HepG2 (cell line): ENCODE measurements around the gene TREML1. TPM values are rescaled to one million over a fixed set of nuclear protein-coding genes. Genes with fewer than 3 reads are reported as not detected.

Source experiments
- ATAC-seq: fragments of 200-7000 bp; cut with Tn5 transposase; 3 replicates; pipeline ENCODE4 v1.9.1; 2020; ENCODE audit warnings: mild to moderate bottlenecking, moderate library complexity
- BruUV-seq: library from RNA; stranded (reverse); fragments of 400-500 nt; replicated peaks from 2 replicates; lab custom pipeline; 2021; lab: Mats Ljungman, UMichigan
- CTCF ChIA-PET: fragments of 300-600 bp; formaldehyde crosslinking; extraction: SDS; loops from one replicate; lab custom pipeline; 2021; ENCODE audit warnings: low total read pairs, inconsistent platforms, low intra/inter-chr PET ratio; lab: Yijun Ruan, JAX
- POLR2A ChIA-PET: fragments of 350-600 bp; sonication (Branson Sonifier 250); formaldehyde crosslinking; loops from one replicate; lab custom pipeline; 2020; ENCODE audit warnings: antibody characterized with exemption, inconsistent platforms; lab: Yijun Ruan, JAX
- DNase-seq: peaks from one replicate; pipeline ENCODE4 v3.0.0-alpha.2; 2015; ENCODE audit warnings: low spot score
- FAIRE-seq: peaks from 3 replicates; lab custom pipeline; 2011; peaks lifted over from hg19 to GRCh38; lab: Jason Lieb, UNC
- H2AFZ ChIP-seq: one replicate; pipeline ENCODE4 v1.6.1; 2011; ENCODE audit warnings: low read length, inconsistent platforms
- H3K27ac ChIP-seq: fragments of 300-600 bp; 3 replicates; pipeline ENCODE4 v1.8.0; 2011; ENCODE audit warnings: mixed run types, mild to moderate bottlenecking, mixed read lengths, low read length, inconsistent platforms; ENCODE audit not compliant: insufficient read depth; ENCODE audit errors: extremely low read length
- H3K27me3 ChIP-seq, 2 experiments: fragments of 200-600 bp in 1 of 2; 2 replicates in 1 of 2; 3 replicates in 1 of 2; pipeline versions ENCODE4 v1.6.0 to v1.8.0; 2011; ENCODE audit warnings: low read length in 2 of 2, mild to moderate bottlenecking in 2 of 2, moderate library complexity in 2 of 2, inconsistent platforms in 1 of 2; ENCODE audit not compliant: insufficient read depth in 2 of 2, control insufficient read depth in 1 of 2
- H3K36me3 ChIP-seq, 2 experiments: fragments of 200-600 bp in 1 of 2; replicated peaks in 1 of 2; 2 replicates in 1 of 2; 3 replicates in 1 of 2; pipeline versions ENCODE4 v1.5.1 to v1.8.0; 2011; ENCODE audit warnings: low read length in 2 of 2, inconsistent platforms in 1 of 2; ENCODE audit not compliant: insufficient read depth in 2 of 2, control insufficient read depth in 1 of 2
- H3K4me1 ChIP-seq: 2 replicates; pipeline ENCODE4 v1.5.1; 2012; ENCODE audit warnings: low read length, inconsistent platforms; ENCODE audit not compliant: insufficient read depth
- H3K4me2 ChIP-seq: 2 replicates; pipeline ENCODE4 v1.6.0; 2011; ENCODE audit warnings: low read depth, low read length, inconsistent platforms
- H3K4me3 ChIP-seq, 3 experiments: fragments of 200-600 bp in 1 of 3; sonication (generic), shearing (Covaris generic) in 1 of 3; replicated peaks in 1 of 3; 2 replicates each; pipeline ENCODE4 v1.5.1; 2011 to 2016; ENCODE audit warnings: low read length in 3 of 3, inconsistent platforms in 2 of 3, low read depth in 2 of 3, mild to moderate bottlenecking in 2 of 3, control low read depth in 1 of 3, mixed read lengths in 1 of 3; ENCODE audit not compliant: insufficient read depth in 1 of 3
- H3K79me2 ChIP-seq: one replicate; pipeline ENCODE4 v1.6.1; 2011; ENCODE audit warnings: low read length, inconsistent platforms; ENCODE audit not compliant: insufficient read depth
- H3K9ac ChIP-seq: 2 replicates; pipeline ENCODE4 v1.6.0; 2011; ENCODE audit warnings: mild to moderate bottlenecking, low read depth, low read length, inconsistent platforms; ENCODE audit not compliant: insufficient read depth
- H3K9me3 ChIP-seq: 2 replicates; pipeline ENCODE4 v1.5.1; 2012; ENCODE audit warnings: mild to moderate bottlenecking, low read length
- H4K20me1 ChIP-seq: 2 replicates; pipeline ENCODE4 v1.6.0; 2011; ENCODE audit warnings: inconsistent platforms, mild to moderate bottlenecking, low read length, moderate library complexity; ENCODE audit not compliant: insufficient read depth
- CENPX ChIP-seq: sonication (generic); formaldehyde crosslinking; IDR thresholded peaks from 2 replicates; pipeline ENCODE4 v1.9.0; 2021; ENCODE audit warnings: mild to moderate bottlenecking, missing genetic modification reagents, moderate library complexity
- GFI1 ChIP-seq: sonication (generic); formaldehyde crosslinking; IDR thresholded peaks from 2 replicates; pipeline ENCODE4 v1.5.0; 2020; ENCODE audit warnings: missing genetic modification reagents, mild to moderate bottlenecking, borderline replicate concordance
- RORA ChIP-seq: sonication (generic); formaldehyde crosslinking; IDR thresholded peaks from 2 replicates; pipeline ENCODE4 v1.5.0; 2020; ENCODE audit warnings: mild to moderate bottlenecking, missing genetic modification reagents, moderate library complexity
- TP53 ChIP-seq: sonication (generic); formaldehyde crosslinking; conservative IDR thresholded peaks from 2 replicates; pipeline ENCODE4 v1.4.0; 2020; ENCODE audit warnings: missing genetic modification reagents
- ZIK1 ChIP-seq: sonication (generic); formaldehyde crosslinking; IDR thresholded peaks from 2 replicates; pipeline ENCODE4 v1.5.0; 2020; ENCODE audit warnings: mild to moderate bottlenecking, low read depth, missing genetic modification reagents, borderline replicate concordance
- ZNF160 ChIP-seq: sonication (generic); formaldehyde crosslinking; IDR thresholded peaks from 2 replicates; pipeline ENCODE4 v1.8.0; 2022; ENCODE audit warnings: mild to moderate bottlenecking, inconsistent platforms, missing genetic modification reagents
- ZNF3 ChIP-seq: IDR thresholded peaks from 2 replicates; pipeline ENCODE4 v1.7.0; 2017; ENCODE audit warnings: inconsistent platforms
- ZNF317 ChIP-seq: sonication (generic); formaldehyde crosslinking; IDR thresholded peaks from 2 replicates; pipeline ENCODE4 v1.5.0; 2020; ENCODE audit warnings: mild to moderate bottlenecking, missing genetic modification reagents
- WGBS: methylation state at CpG from one replicate; pipeline ENCODE4 v1.1.6; 2017; ENCODE audit warnings: low lambda C conversion rate; 5-methylcytosine and 5-hydroxymethylcytosine counted together
- in situ Hi-C: cut with HindIII; loops from 2 replicates; pipeline ENCODE4 v1.10.0; 2017; ENCODE audit warnings: low pct_unique_long_range_greater_than_20kb; ENCODE audit not compliant: extremely low pct_ligation_motif_present
- intact Hi-C: fragments of 100-400 bp; cut with micrococcal nuclease; formaldehyde crosslinking; loops from one replicate; pipeline ENCODE4 v1.10.0; 2022; ENCODE audit not compliant: unreplicated experiment
- polyA plus RNA-seq, 8 experiments: library from polyadenylated mRNA; depleted of rRNA in 3 of 8; stranded (reverse) in 7 of 8; unstranded in 1 of 8; fragments of >200 nt; fragmentation: Illumina TruSeq in 4 of 8; extraction: Trizol in 4 of 8; gene quantifications; 2 replicates each; pipeline versions ENCODE4 v1.2.1 to v1.2.3, GENCODE V29; 2011 to 2016; ENCODE audit warnings: low read depth in 4 of 8, missing spikeins in 1 of 8, mixed read lengths in 1 of 8; ENCODE audit not compliant: insufficient read depth in 1 of 8
- total RNA-seq, 5 experiments: library from RNA; depleted of rRNA; stranded (reverse); fragments of >200 nt; fragmentation: Illumina TruSeq; extraction: Trizol; gene quantifications; 2 replicates each; pipeline ENCODE4 v1.2.3, GENCODE V29; 2016; ENCODE audit warnings: low read depth in 1 of 5
- TF ChIP-seq, protein P1 (sequence below): sonication (generic); formaldehyde crosslinking; IDR thresholded peaks from 2 replicates; pipeline ENCODE4 v1.4.0; 2020; ENCODE audit warnings: mild to moderate bottlenecking, missing genetic modification reagents
- TF ChIP-seq, protein P2 (sequence below): sonication (generic); formaldehyde crosslinking; conservative IDR thresholded peaks from 2 replicates; pipeline ENCODE4 v1.4.0; 2020; ENCODE audit warnings: mild to moderate bottlenecking, missing genetic modification reagents, moderate library complexity
- TF ChIP-seq, protein P3 (sequence below): sonication (generic); formaldehyde crosslinking; IDR thresholded peaks from 2 replicates; pipeline ENCODE4 v1.5.0; 2020; ENCODE audit warnings: mild to moderate bottlenecking, missing genetic modification reagents, borderline replicate concordance
- TF ChIP-seq, protein P4 (sequence below): sonication (generic); formaldehyde crosslinking; IDR thresholded peaks from 2 replicates; pipeline ENCODE4 v1.4.0; 2020; ENCODE audit warnings: low read depth, missing genetic modification reagents

The TREML1 gene
- total and polyA plus RNA-seq, 2 of the 13 experiments (the other 11 are each of a cell fraction or from before 2014, with no cell fraction given) = not detected

DNA sequence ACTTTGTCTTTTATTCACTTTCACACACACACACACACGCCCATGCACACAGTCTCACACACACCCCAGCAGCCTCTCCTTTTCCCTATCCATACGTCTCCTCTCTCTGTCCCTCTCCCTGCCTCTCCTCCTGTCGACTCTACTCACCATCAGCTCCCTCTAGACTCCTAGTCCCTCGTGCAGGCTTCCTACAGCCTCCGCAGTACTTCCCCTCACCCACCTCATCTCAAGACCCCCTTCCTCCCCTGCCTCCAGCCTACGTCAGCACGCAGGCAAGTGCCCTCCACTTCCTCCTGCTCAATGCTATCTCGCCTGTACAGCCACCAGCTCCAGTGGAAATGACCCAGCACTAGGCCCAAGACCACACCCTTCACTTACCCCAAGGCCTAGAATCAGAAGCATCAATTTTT is 47.6 kb upstream of the TREML1 start:
- BruUV-seq = no TSS peak
- in situ Hi-C loops = no loop called here
- Histone ChIP-seq H3K27me3 (peaks cover 0 to 5% of the 10 kb centered on the region in 2 experiments; a peak in 2 of 5 replicates), H3K9me3 (no peaks in the 10 kb centered on the region), H3K4me1 (no peaks in the 10 kb centered on the region), H3K36me3 (no peaks in the 10 kb centered on the region), H3K4me3 (no peak overlapping the region), H2AFZ (no peak overlapping the region), H3K27ac (no peak overlapping the region), H3K79me2 (no peaks in the 10 kb centered on the region), H3K9ac (no peak overlapping the region), H3K4me2 (no peak overlapping the region), H4K20me1 (no peaks in the 10 kb centered on the region)
- ATAC-seq (no peak; the same call in 2 of the 3 replicates), FAIRE-seq (no peak), DNase-seq (no peak)
- intact Hi-C loops = no loop called here
- whole genome bisulfite sequencing = 26% methylated on average over 8 of the region's 8 CpGs
- ChIA-PET CTCF (no interaction called here), POLR2A (no interaction called here)
- TF ChIP-seq, protein P1, sequence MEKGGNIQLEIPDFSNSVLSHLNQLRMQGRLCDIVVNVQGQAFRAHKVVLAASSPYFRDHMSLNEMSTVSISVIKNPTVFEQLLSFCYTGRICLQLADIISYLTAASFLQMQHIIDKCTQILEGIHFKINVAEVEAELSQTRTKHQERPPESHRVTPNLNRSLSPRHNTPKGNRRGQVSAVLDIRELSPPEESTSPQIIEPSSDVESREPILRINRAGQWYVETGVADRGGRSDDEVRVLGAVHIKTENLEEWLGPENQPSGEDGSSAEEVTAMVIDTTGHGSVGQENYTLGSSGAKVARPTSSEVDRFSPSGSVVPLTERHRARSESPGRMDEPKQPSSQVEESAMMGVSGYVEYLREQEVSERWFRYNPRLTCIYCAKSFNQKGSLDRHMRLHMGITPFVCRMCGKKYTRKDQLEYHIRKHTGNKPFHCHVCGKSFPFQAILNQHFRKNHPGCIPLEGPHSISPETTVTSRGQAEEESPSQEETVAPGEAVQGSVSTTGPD (CRISPR knock-in tag) = no peak
- TF ChIP-seq RORA (no peak), ZNF317 (CRISPR knock-in tag) (no peak), TP53 (CRISPR knock-in tag) (no peak), CENPX (no peak), GFI1 (CRISPR knock-in tag) (no peak), ZIK1 (CRISPR knock-in tag) (no peak), ZNF160 (CRISPR knock-in tag) (no peak), ZNF3 (no peak)
- TF ChIP-seq, protein P2, sequence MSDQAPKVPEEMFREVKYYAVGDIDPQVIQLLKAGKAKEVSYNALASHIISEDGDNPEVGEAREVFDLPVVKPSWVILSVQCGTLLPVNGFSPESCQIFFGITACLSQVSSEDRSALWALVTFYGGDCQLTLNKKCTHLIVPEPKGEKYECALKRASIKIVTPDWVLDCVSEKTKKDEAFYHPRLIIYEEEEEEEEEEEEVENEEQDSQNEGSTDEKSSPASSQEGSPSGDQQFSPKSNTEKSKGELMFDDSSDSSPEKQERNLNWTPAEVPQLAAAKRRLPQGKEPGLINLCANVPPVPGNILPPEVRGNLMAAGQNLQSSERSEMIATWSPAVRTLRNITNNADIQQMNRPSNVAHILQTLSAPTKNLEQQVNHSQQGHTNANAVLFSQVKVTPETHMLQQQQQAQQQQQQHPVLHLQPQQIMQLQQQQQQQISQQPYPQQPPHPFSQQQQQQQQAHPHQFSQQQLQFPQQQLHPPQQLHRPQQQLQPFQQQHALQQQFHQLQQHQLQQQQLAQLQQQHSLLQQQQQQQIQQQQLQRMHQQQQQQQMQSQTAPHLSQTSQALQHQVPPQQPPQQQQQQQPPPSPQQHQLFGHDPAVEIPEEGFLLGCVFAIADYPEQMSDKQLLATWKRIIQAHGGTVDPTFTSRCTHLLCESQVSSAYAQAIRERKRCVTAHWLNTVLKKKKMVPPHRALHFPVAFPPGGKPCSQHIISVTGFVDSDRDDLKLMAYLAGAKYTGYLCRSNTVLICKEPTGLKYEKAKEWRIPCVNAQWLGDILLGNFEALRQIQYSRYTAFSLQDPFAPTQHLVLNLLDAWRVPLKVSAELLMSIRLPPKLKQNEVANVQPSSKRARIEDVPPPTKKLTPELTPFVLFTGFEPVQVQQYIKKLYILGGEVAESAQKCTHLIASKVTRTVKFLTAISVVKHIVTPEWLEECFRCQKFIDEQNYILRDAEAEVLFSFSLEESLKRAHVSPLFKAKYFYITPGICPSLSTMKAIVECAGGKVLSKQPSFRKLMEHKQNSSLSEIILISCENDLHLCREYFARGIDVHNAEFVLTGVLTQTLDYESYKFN (CRISPR knock-in tag) = no peak
- TF ChIP-seq, protein P3, sequence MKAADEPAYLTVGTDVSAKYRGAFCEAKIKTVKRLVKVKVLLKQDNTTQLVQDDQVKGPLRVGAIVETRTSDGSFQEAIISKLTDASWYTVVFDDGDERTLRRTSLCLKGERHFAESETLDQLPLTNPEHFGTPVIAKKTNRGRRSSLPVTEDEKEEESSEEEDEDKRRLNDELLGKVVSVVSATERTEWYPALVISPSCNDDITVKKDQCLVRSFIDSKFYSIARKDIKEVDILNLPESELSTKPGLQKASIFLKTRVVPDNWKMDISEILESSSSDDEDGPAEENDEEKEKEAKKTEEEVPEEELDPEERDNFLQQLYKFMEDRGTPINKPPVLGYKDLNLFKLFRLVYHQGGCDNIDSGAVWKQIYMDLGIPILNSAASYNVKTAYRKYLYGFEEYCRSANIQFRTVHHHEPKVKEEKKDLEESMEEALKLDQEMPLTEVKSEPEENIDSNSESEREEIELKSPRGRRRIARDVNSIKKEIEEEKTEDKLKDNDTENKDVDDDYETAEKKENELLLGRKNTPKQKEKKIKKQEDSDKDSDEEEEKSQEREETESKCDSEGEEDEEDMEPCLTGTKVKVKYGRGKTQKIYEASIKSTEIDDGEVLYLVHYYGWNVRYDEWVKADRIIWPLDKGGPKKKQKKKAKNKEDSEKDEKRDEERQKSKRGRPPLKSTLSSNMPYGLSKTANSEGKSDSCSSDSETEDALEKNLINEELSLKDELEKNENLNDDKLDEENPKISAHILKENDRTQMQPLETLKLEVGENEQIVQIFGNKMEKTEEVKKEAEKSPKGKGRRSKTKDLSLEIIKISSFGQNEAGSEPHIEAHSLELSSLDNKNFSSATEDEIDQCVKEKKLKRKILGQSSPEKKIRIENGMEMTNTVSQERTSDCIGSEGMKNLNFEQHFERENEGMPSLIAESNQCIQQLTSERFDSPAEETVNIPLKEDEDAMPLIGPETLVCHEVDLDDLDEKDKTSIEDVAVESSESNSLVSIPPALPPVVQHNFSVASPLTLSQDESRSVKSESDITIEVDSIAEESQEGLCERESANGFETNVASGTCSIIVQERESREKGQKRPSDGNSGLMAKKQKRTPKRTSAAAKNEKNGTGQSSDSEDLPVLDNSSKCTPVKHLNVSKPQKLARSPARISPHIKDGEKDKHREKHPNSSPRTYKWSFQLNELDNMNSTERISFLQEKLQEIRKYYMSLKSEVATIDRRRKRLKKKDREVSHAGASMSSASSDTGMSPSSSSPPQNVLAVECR (CRISPR knock-in tag) = no peak
- TF ChIP-seq, protein P4, sequence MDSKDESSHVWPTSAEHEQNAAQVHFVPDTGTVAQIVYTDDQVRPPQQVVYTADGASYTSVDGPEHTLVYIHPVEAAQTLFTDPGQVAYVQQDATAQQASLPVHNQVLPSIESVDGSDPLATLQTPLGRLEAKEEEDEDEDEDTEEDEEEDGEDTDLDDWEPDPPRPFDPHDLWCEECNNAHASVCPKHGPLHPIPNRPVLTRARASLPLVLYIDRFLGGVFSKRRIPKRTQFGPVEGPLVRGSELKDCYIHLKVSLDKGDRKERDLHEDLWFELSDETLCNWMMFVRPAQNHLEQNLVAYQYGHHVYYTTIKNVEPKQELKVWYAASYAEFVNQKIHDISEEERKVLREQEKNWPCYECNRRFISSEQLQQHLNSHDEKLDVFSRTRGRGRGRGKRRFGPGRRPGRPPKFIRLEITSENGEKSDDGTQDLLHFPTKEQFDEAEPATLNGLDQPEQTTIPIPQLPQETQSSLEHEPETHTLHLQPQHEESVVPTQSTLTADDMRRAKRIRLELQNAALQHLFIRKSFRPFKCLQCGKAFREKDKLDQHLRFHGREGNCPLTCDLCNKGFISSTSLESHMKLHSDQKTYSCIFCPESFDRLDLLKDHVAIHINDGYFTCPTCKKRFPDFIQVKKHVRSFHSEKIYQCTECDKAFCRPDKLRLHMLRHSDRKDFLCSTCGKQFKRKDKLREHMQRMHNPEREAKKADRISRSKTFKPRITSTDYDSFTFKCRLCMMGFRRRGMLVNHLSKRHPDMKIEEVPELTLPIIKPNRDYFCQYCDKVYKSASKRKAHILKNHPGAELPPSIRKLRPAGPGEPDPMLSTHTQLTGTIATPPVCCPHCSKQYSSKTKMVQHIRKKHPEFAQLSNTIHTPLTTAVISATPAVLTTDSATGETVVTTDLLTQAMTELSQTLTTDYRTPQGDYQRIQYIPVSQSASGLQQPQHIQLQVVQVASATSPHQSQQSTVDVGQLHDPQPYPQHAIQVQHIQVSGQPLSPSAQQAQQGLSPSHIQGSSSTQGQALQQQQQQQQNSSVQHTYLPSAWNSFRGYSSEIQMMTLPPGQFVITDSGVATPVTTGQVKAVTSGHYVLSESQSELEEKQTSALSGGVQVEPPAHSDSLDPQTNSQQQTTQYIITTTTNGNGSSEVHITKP = no peak
